Heart left ventricle (tissue), 16 donors: Measurements from ENCODE around the gene RECK. TPM values are rescaled to one million over a fixed set of nuclear protein-coding genes. Genes with fewer than 3 reads are reported as not detected.

Source experiments
- ATAC-seq, 4 donors: fragments of 200-7000 bp; cut with Tn5 transposase; one replicate each; pipeline ENCODE4 v1.9.1; 2020 to 2022; ENCODE audit warnings: moderate library complexity in 4 of 4, mild to moderate bottlenecking in 3 of 4, moderate number of reproducible peaks in 1 of 4
- DNase-seq, 5 donors: peaks; one replicate each; pipeline ENCODE4 v3.0.0-alpha.2; 2020
- H3K27ac ChIP-seq, 12 donors: fragments of 200-600 bp; sonication (generic) in 4 of 12; one replicate each; pipeline versions ENCODE4 v1.5.0 to v1.8.0; 2016 to 2022; ENCODE audit warnings: mild to moderate bottlenecking in 2 of 12
- H3K27me3 ChIP-seq, 9 donors: fragments of 200-600 bp; sonication (generic) in 2 of 9; one replicate each; pipeline versions ENCODE4 v1.5.1 to v1.8.0; 2016 to 2022; ENCODE audit warnings: mild to moderate bottlenecking in 3 of 9
- H3K36me3 ChIP-seq, 9 donors: fragments of 200-600 bp; sonication (generic) in 2 of 9; one replicate each; pipeline versions ENCODE4 v1.5.0 to v1.8.0; 2018 to 2022; ENCODE audit warnings: mild to moderate bottlenecking in 2 of 9
- H3K4me1 ChIP-seq, 12 donors: fragments of 200-600 bp; sonication (generic) in 4 of 12; one replicate each; pipeline versions ENCODE4 v1.5.0 to v1.8.0; 2016 to 2022; ENCODE audit warnings: mild to moderate bottlenecking in 3 of 12
- H3K4me3 ChIP-seq, 12 donors: fragments of 200-600 bp; sonication (generic) in 4 of 12; one replicate each; pipeline versions ENCODE4 v1.5.0 to v1.8.0; 2017 to 2022; ENCODE audit warnings: mild to moderate bottlenecking in 9 of 12, moderate library complexity in 4 of 12
- H3K9me3 ChIP-seq, 12 donors: fragments of 200-600 bp; sonication (generic) in 4 of 12; one replicate each; pipeline versions ENCODE4 v1.5.0 to v1.8.0; 2016 to 2022; ENCODE audit warnings: mild to moderate bottlenecking in 1 of 12
- CTCF ChIP-seq, 12 donors: fragments of 200-600 bp; sonication (generic) in 4 of 12; IDR thresholded peaks; one replicate each; pipeline versions ENCODE4 v1.5.0 to v1.8.0; 2018 to 2022; ENCODE audit warnings: antibody characterized with exemption in 12 of 12, mild to moderate bottlenecking in 5 of 12
- POLR2A ChIP-seq, 2 donors: fragments of 450-650 bp; IDR thresholded peaks; one replicate each; pipeline ENCODE4 v1.6.1; 2017; ENCODE audit warnings: antibody characterized with exemption in 2 of 2, mild to moderate bottlenecking in 2 of 2, moderate library complexity in 2 of 2
- WGBS, 4 donors: extraction: QIAGEN DNeasy Blood & Tissue Kit in 2 of 4; methylation state at CpG; one replicate each; pipeline versions ENCODE4 v1.1.5 to v1.1.7; 2013 to 2018; 5-methylcytosine and 5-hydroxymethylcytosine counted together
- intact Hi-C, 10 donors: fragments of 100-400 bp; cut with DNase I; formaldehyde crosslinking; loops; one replicate each; pipeline versions ENCODE4 v1.11.1 to v1.14.2; 2022
- polyA plus RNA-seq, 2 donors: library from polyadenylated mRNA; stranded (reverse); fragments of 200-250 nt; gene quantifications; one replicate each; pipeline ENCODE4 v1.2.3, GENCODE V29; 2013
- total RNA-seq, 9 donors: library from RNA; depleted of rRNA in 2 of 9; stranded (reverse); fragments of >200 nt in 2 of 9; fragmentation: NEBNext Ultra II Directional in 3 of 9; extraction: Animal tissue kit (Norgen Biotek cat#: 25700) in 3 of 9; gene quantifications; one replicate each; pipeline versions ENCODE4 v1.1.0 to v1.2.4, GENCODE V29; 2016 to 2023
- donor health status: ischemic (EF 13 %, LVEDD 7.1; RV severe dilation, severe dysfunction).
- donor health status: healthy with polysubstance abuse.
- donor health status: DM: no; HTN: yes; CAD: no.
- donor health status: DM: no; HTN: no; CAD: no.
- donor health status: ischemic (EF 25% LVEDD 6.9; RV normal size, moderate dysfunction).
- donor health status: ischemic (EF 25% LVEDD 5.7; RV mildly dilated, moderate dysfunction).
- donor health status: healthy.
- donor health status: DM: yes; HTN: yes; CAD: no.
- donor health status: ischemic (EF 35%, LVEDD 5.7; RV mildly dilated, moderate dysfunction).
- donor health status: nonischemic (EF 11% LVEDD 7.7; RV severe dilation, severe dysfunction).
- donor health status: DM: yes; HTN: yes; CAD: no.
- donor health status: PGD.
- donor health status: ischemic (EF 29% LVEDD 5.4; RV normal size, mild dysfunction).
- donor health status: nonischemic (EF 23%, LVEDD 6.1; RV moderate dilation, normal function).

Gene RECK
- total and polyA plus RNA-seq, 11 donors = 2.5 to 10.2 (median 4.9) TPM

- ATAC-seq (peak in 1 of 4 donors; percentile 45), DNase-seq (no peak)
- intact Hi-C loops = no loop called here
- no peak for TF ChIP-seq CTCF (IDR thresholded peaks at IDR 0.05)
- TF ChIP-seq POLR2A (IDR thresholded peaks at IDR 0.05) = no peak
- peaks cover 0 to 9% (median 0%) of the 10 kb centered on the region in 12 donors for H3K9me3 ChIP-seq
- H3K4me3 ChIP-seq = no peak overlapping the region
- H3K27ac ChIP-seq = peak overlapping the region in 1 of 12 donors; percentile 41
- WGBS, 4 donors = 37 to 57% (median 44%) methylated on average over 2 of the region's 2 CpGs
- no peaks in the 10 kb centered on the region for H3K36me3 ChIP-seq
- peaks cover 0 to 68% (median 19%) of the 10 kb centered on the region in 12 donors for H3K4me1 ChIP-seq
- no peaks in the 10 kb centered on the region for H3K27me3 ChIP-seq
Observed at GRCh38 chr9:36045610-36046009, 8.9 kb downstream of the RECK start.

- intact Hi-C loops = no loop called here
- Histone ChIP-seq H3K9me3 (peaks cover 0 to 9% (median 0%) of the 10 kb centered on the region in 12 donors), H3K27me3 (no peaks in the 10 kb centered on the region), H3K4me1 (peaks cover 0 to 57% (median 8%) of the 10 kb centered on the region in 12 donors), H3K4me3 (no peak overlapping the region), H3K27ac (no peak overlapping the region), H3K36me3 (no peaks in the 10 kb centered on the region)
- ATAC-seq (peak in 1 of 4 donors; percentile 48), DNase-seq (no peak)
- no peak for TF ChIP-seq CTCF (IDR thresholded peaks at IDR 0.05)
- no peak for TF ChIP-seq POLR2A (IDR thresholded peaks at IDR 0.05)
- 52 to 76% (median 61%) methylated on average over 2 of the region's 2 CpGs for WGBS, 4 donors
Observed at GRCh38 chr9:36046923-36047322, 10.2 kb downstream of the RECK start.

GRCh38 chr9:36049408-36049807, 12.7 kb downstream of the RECK start:
- no peak for ATAC-seq
- TF ChIP-seq CTCF (IDR thresholded peaks at IDR 0.05) = no peak
- no peak for TF ChIP-seq POLR2A (IDR thresholded peaks at IDR 0.05)
- Histone ChIP-seq H3K36me3 (peaks cover 0 to 16% (median 0%) of the 10 kb centered on the region in 9 donors), H3K27ac (no peak overlapping the region), H3K27me3 (no peaks in the 10 kb centered on the region), H3K9me3 (no peaks in the 10 kb centered on the region), H3K4me3 (no peak overlapping the region), H3K4me1 (peaks cover 0 to 64% (median 11%) of the 10 kb centered on the region in 12 donors)
- no peak for DNase-seq
- 67 to 83% (median 81%) methylated on average over 4 of the region's 4 CpGs for WGBS, 4 donors
- intact Hi-C loops = no loop called here

GRCh38 chr9:36050476-36050875, 13.8 kb downstream of the RECK start:
- Histone ChIP-seq H3K27ac (no peak overlapping the region), H3K4me1 (peaks cover 0 to 57% (median 7%) of the 10 kb centered on the region in 12 donors), H3K36me3 (peaks cover 0 to 16% (median 0%) of the 10 kb centered on the region in 9 donors), H3K9me3 (no peaks in the 10 kb centered on the region), H3K4me3 (no peak overlapping the region), H3K27me3 (no peaks in the 10 kb centered on the region)
- ATAC-seq (no peak), DNase-seq (no peak)
- TF ChIP-seq CTCF (IDR thresholded peaks at IDR 0.05) = no peak
- TF ChIP-seq POLR2A (IDR thresholded peaks at IDR 0.05) = no peak
- intact Hi-C loops = no loop called here
- WGBS, 4 donors = 84 to 86% (median 85%) methylated on average over 3 of the region's 3 CpGs
